ENCODE results near the gene MAGEF1.

The MAGEF1 gene

GRCh38 chr3:184688251-184688881, 23.5 kb downstream of the MAGEF1 start:
- no peak for DNase-seq

GRCh38 chr3:184687363-184688015, 24.4 kb downstream of the MAGEF1 start:
- DNase-seq: no peak

- DNase-seq: no peak
Observed at GRCh38 chr3:184685646-184686045, 26.2 kb downstream of the MAGEF1 start.

GRCh38 chr3:184685055-184685454, 26.8 kb downstream of the MAGEF1 start:
- no peak for DNase-seq

GRCh38 chr3:184683900-184684560, 27.8 kb downstream of the MAGEF1 start:
- DNase-seq: no peak

- DNase-seq: no peak
Observed at GRCh38 chr3:184683234-184683633, 28.6 kb downstream of the MAGEF1 start.

GRCh38 chr3:184682671-184683070, 29.2 kb downstream of the MAGEF1 start:
- no peak for DNase-seq

GRCh38 chr3:184680385-184681345, 31.2 kb downstream of the MAGEF1 start:
- no peak for DNase-seq

- DNase-seq: no peak
Observed at GRCh38 chr3:184679056-184679816, 32.6 kb downstream of the MAGEF1 start.

- no peak for DNase-seq
Observed at GRCh38 chr3:184678317-184679055, 33.4 kb downstream of the MAGEF1 start.

GRCh38 chr3:184677344-184678316, 34.2 kb downstream of the MAGEF1 start:
- DNase-seq: no peak

- DNase-seq: no peak
Observed at GRCh38 chr3:184676927-184677326, 34.9 kb downstream of the MAGEF1 start.

- DNase-seq: no peak
Observed at GRCh38 chr3:184674626-184675025, 37.2 kb downstream of the MAGEF1 start.

GRCh38 chr3:184672977-184673870, 38.6 kb downstream of the MAGEF1 start:
- no peak for DNase-seq

- DNase-seq: no peak
Observed at GRCh38 chr3:184672335-184672734, 39.5 kb downstream of the MAGEF1 start.

GRCh38 chr3:184670091-184670602, 41.7 kb downstream of the MAGEF1 start:
- DNase-seq: no peak

- no peak for DNase-seq
Observed at GRCh38 chr3:184669578-184669977, 42.3 kb downstream of the MAGEF1 start.

- DNase-seq: no peak
Observed at GRCh38 chr3:184666442-184666841, 45.4 kb downstream of the MAGEF1 start.

- DNase-seq: no peak
Observed at GRCh38 chr3:184665101-184665500, 46.8 kb downstream of the MAGEF1 start.
